H1 (cell line): Measurements from ENCODE around the gene DOP1B. TPM values are rescaled to one million over a fixed set of nuclear protein-coding genes. Genes with fewer than 3 reads are reported as not detected.
A peak's percentile ranks its signal among the peaks of the same experiment; 100 is the strongest.

Experiments used
- CTCF ChIA-PET: fragments of 300-600 bp; sonication (Branson Sonifier 250); formaldehyde crosslinking; loops from one replicate; lab custom pipeline; 2021; ENCODE audit not compliant: partially characterized antibody; lab: Charles Lee
- POLR2A ChIA-PET: fragments of 300-600 bp; sonication (Branson Sonifier 250); formaldehyde crosslinking; loops from one replicate; lab custom pipeline; 2021; ENCODE audit warnings: inconsistent platforms; ENCODE audit not compliant: partially characterized antibody; lab: Charles Lee
- DNase-seq, 2 experiments: peaks; one replicate each; pipeline versions ENCODE4 v3.0.0 to v3.0.0-alpha.2; 2010 to 2022; ENCODE audit warnings: low spot score in 2 of 2, low read depth in 1 of 2, mixed read lengths in 1 of 2
- FAIRE-seq: peaks from 2 replicates; lab custom pipeline; 2011; peaks lifted over from hg19 to GRCh38; lab: Jason Lieb, UNC
- H2AFZ ChIP-seq: 2 replicates; pipeline ENCODE4 v1.8.1; 2012; ENCODE audit warnings: low read length, inconsistent platforms
- H2AK5ac ChIP-seq: 2 replicates; pipeline ENCODE4 v1.6.1; 2013; ENCODE audit warnings: low read depth, low read length
- H2BK120ac ChIP-seq: replicated peaks from 2 replicates; pipeline ENCODE3; 2013; ENCODE audit warnings: low read depth, low read length, inconsistent platforms
- H2BK12ac ChIP-seq: 2 replicates; pipeline ENCODE4 v1.6.1; 2013; ENCODE audit warnings: low read depth, low read length
- H2BK15ac ChIP-seq: 2 replicates; pipeline ENCODE4 v1.6.1; 2013; ENCODE audit warnings: low read length
- H2BK20ac ChIP-seq: 2 replicates; pipeline ENCODE4 v1.6.1; 2013; ENCODE audit warnings: low read length
- H2BK5ac ChIP-seq: 2 replicates; pipeline ENCODE4 v1.6.1; 2013; ENCODE audit warnings: low read depth, low read length
- H3K14ac ChIP-seq: 2 replicates; pipeline ENCODE4 v1.6.1; 2013; ENCODE audit warnings: inconsistent platforms; ENCODE audit not compliant: insufficient read length
- H3K18ac ChIP-seq: 2 replicates; pipeline ENCODE4 v1.6.1; 2013; ENCODE audit warnings: low read length; ENCODE audit errors: extremely low read depth
- H3K23ac ChIP-seq: 2 replicates; pipeline ENCODE4 v1.6.1; 2013; ENCODE audit warnings: inconsistent platforms; ENCODE audit not compliant: insufficient read length
- H3K23me2 ChIP-seq: 2 replicates; pipeline ENCODE4 v1.6.1; 2013; ENCODE audit warnings: low read depth, low read length
- H3K27ac ChIP-seq: 2 replicates; pipeline ENCODE4 v1.6.1; 2011; ENCODE audit warnings: low read depth, low read length, inconsistent platforms
- H3K27me3 ChIP-seq, 4 experiments: replicated peaks in 1 of 4; 1 replicate in 1 of 4; 2 replicates in 3 of 4; pipeline versions ENCODE4 v1.6.1 to v1.8.1; 2011 to 2013; ENCODE audit warnings: low read length in 3 of 4, mild to moderate bottlenecking in 3 of 4, inconsistent platforms in 2 of 4, mixed read lengths in 2 of 4, moderate library complexity in 1 of 4; ENCODE audit not compliant: control insufficient read depth in 3 of 4, insufficient read depth in 3 of 4; ENCODE audit errors: extremely low read depth in 1 of 4
- H3K36me3 ChIP-seq, 4 experiments: 2 replicates each; pipeline versions ENCODE4 v1.6.1 to v1.8.1; 2011 to 2013; ENCODE audit warnings: mild to moderate bottlenecking in 4 of 4, low read length in 3 of 4, moderate library complexity in 2 of 4, control low read depth in 1 of 4, inconsistent platforms in 1 of 4; ENCODE audit not compliant: insufficient read depth in 4 of 4, control insufficient read depth in 2 of 4
- H3K4ac ChIP-seq: replicated peaks from 2 replicates; pipeline ENCODE3; 2013; ENCODE audit warnings: low read length, low read depth, mixed read lengths, inconsistent platforms; ENCODE audit not compliant: insufficient read length
- H3K4me1 ChIP-seq, 4 experiments: replicated peaks in 1 of 4; 1 replicate in 1 of 4; 2 replicates in 3 of 4; pipeline versions ENCODE4 v1.6.1 to v1.8.1; 2011 to 2013; ENCODE audit warnings: low read length in 3 of 4, inconsistent platforms in 2 of 4, mixed read lengths in 1 of 4; ENCODE audit not compliant: insufficient read depth in 4 of 4, control insufficient read depth in 3 of 4
- H3K4me2 ChIP-seq, 2 experiments: 2 replicates each; pipeline versions ENCODE4 v1.6.1 to v1.8.1; 2011 to 2013; ENCODE audit warnings: low read depth in 2 of 2, low read length in 2 of 2, control low read depth in 1 of 2, inconsistent platforms in 1 of 2, mild to moderate bottlenecking in 1 of 2; ENCODE audit not compliant: insufficient read depth in 1 of 2
- H3K4me3 ChIP-seq, 4 experiments: fragments of 200-600, 300-600 bp in 1 of 4; sonication (generic), shearing (Covaris generic), sonication (Bioruptor Twin) in 1 of 4; 2 replicates each; pipeline versions ENCODE4 v1.5.1 to v1.8.1; 2011 to 2016; ENCODE audit warnings: low read length in 4 of 4, low read depth in 3 of 4, control low read depth in 2 of 4, inconsistent platforms in 2 of 4, mild to moderate bottlenecking in 2 of 4, mixed read lengths in 1 of 4, moderate library complexity in 1 of 4; ENCODE audit not compliant: insufficient read depth in 2 of 4; ENCODE audit errors: extremely low read depth in 1 of 4
- H3K56ac ChIP-seq: replicated peaks from 2 replicates; pipeline ENCODE3; 2013; ENCODE audit warnings: low read depth, mild to moderate bottlenecking, mixed read lengths, low read length, inconsistent platforms; ENCODE audit not compliant: insufficient read length
- H3K79me1 ChIP-seq: 2 replicates; pipeline ENCODE4 v1.6.1; 2013; ENCODE audit warnings: low read depth, low read length, control low read depth
- H3K79me2 ChIP-seq, 2 experiments: 2 replicates each; pipeline versions ENCODE4 v1.6.1 to v1.8.1; 2012 to 2013; ENCODE audit warnings: low read length in 2 of 2, mild to moderate bottlenecking in 2 of 2, inconsistent platforms in 1 of 2; ENCODE audit not compliant: insufficient read depth in 2 of 2, control insufficient read depth in 1 of 2
- H3K9ac ChIP-seq, 4 experiments: replicated peaks in 1 of 4; 1 replicate in 1 of 4; 2 replicates in 3 of 4; pipeline versions ENCODE4 v1.6.1 to v1.8.1; 2011 to 2013; ENCODE audit warnings: low read depth in 3 of 4, low read length in 3 of 4, control low read depth in 2 of 4, mild to moderate bottlenecking in 2 of 4, moderate library complexity in 2 of 4, inconsistent platforms in 1 of 4; ENCODE audit errors: extremely low read depth in 1 of 4
- H3K9me3 ChIP-seq, 2 experiments: 2 replicates each; pipeline versions ENCODE4 v1.6.1 to v1.8.1; 2012 to 2013; ENCODE audit warnings: mild to moderate bottlenecking in 2 of 2, moderate library complexity in 2 of 2, control low read depth in 1 of 2, inconsistent platforms in 1 of 2, low read depth in 1 of 2, low read length in 1 of 2, mixed read lengths in 1 of 2; ENCODE audit not compliant: insufficient read depth in 2 of 2
- H4K20me1 ChIP-seq, 2 experiments: replicated peaks in 1 of 2; 2 replicates each; pipeline versions ENCODE3 to v1.8.1; 2011 to 2013; ENCODE audit warnings: inconsistent platforms in 2 of 2, low read length in 2 of 2, mild to moderate bottlenecking in 1 of 2; ENCODE audit not compliant: insufficient read depth in 2 of 2, control insufficient read depth in 1 of 2
- H4K5ac ChIP-seq: 2 replicates; pipeline ENCODE4 v1.6.1; 2013; ENCODE audit warnings: low read length, low read depth, mixed read lengths, inconsistent platforms; ENCODE audit not compliant: insufficient read length
- H4K8ac ChIP-seq: 2 replicates; pipeline ENCODE4 v1.8.0; 2013; ENCODE audit warnings: mild to moderate bottlenecking, moderate library complexity, low read length, inconsistent platforms; ENCODE audit not compliant: insufficient read depth; ENCODE audit errors: extremely low read depth
- H4K91ac ChIP-seq: replicated peaks from 2 replicates; pipeline ENCODE3; 2013; ENCODE audit warnings: low read length, mixed read lengths, inconsistent platforms; ENCODE audit not compliant: insufficient read length
- BCL11A ChIP-seq, 2 experiments: IDR thresholded peaks; one replicate each; pipeline ENCODE4 v1.6.1; 2011; ENCODE audit warnings: low read depth in 2 of 2, low read length in 2 of 2, mild to moderate bottlenecking in 2 of 2
- HDAC6 ChIP-seq: IDR thresholded peaks from one replicate; pipeline ENCODE4 v1.7.1; 2012; ENCODE audit warnings: low read depth, mild to moderate bottlenecking, inconsistent platforms, low read length, moderate library complexity
- PHF8 ChIP-seq: fragments of 200-600 bp; sonication (generic); conservative IDR thresholded peaks from 2 replicates; pipeline ENCODE4 v1.7.1; 2012; ENCODE audit warnings: low read depth, mild to moderate bottlenecking, inconsistent platforms, low read length, moderate library complexity
- POU5F1 ChIP-seq: IDR thresholded peaks from 2 replicates; pipeline ENCODE4 v1.6.1; 2011; ENCODE audit warnings: low read depth, mild to moderate bottlenecking, low read length, moderate library complexity
- RAD21 ChIP-seq, 2 experiments: IDR thresholded peaks in 1 of 2; conservative IDR thresholded peaks in 1 of 2; 2 replicates each; pipeline ENCODE4 v1.6.1; 2011; ENCODE audit warnings: low read depth in 2 of 2, low read length in 2 of 2, improper control_type of control experiment in 1 of 2, inconsistent platforms in 1 of 2, mild to moderate bottlenecking in 1 of 2, moderate library complexity in 1 of 2
- RBBP5 ChIP-seq: IDR thresholded peaks from 2 replicates; pipeline ENCODE4 v1.7.1; 2012; ENCODE audit warnings: low read depth, mild to moderate bottlenecking, inconsistent platforms, low read length, moderate library complexity, borderline replicate concordance
- SIRT6 ChIP-seq: IDR thresholded peaks from one replicate; pipeline ENCODE4 v1.7.1; 2012; ENCODE audit warnings: low read length, inconsistent platforms
- SIX5 ChIP-seq: IDR thresholded peaks from 2 replicates; pipeline ENCODE4 v1.6.1; 2011; ENCODE audit warnings: mild to moderate bottlenecking, low read depth, low read length
- TAF7 ChIP-seq: optimal IDR thresholded peaks from 2 replicates; pipeline ENCODE3; 2011; ENCODE audit warnings: low read depth, mild to moderate bottlenecking, inconsistent platforms, low read length, moderate library complexity, borderline replicate concordance
- WGBS, 2 experiments: shearing (Covaris generic) in 1 of 2; methylation state at CpG; one replicate each; pipeline versions ENCODE4 v1.1.6 to v1.1.7; 2013 to 2015; ENCODE audit warnings: low lambda C conversion rate in 2 of 2, mixed read lengths in 2 of 2, inconsistent platforms in 1 of 2, low coverage in 1 of 2, missing lambda C conversion rate in 1 of 2; ENCODE audit not compliant: insufficient replicate concordance in 2 of 2, insufficient coverage in 1 of 2, insufficient read length in 1 of 2; ENCODE audit errors: extremely low coverage in 1 of 2, missing lambda C conversion rate in 1 of 2; 5-methylcytosine and 5-hydroxymethylcytosine counted together
- long read RNA-seq, 2 experiments: library from RNA in 1 of 2; library from capped mRNA in 1 of 2; stranded (forward); transcript quantifications; one replicate each; pipeline ENCODE4 v2.0.0, GENCODE V29; 2021; ENCODE audit warnings: inconsistent platforms in 1 of 2
- polyA minus RNA-seq, 3 experiments: library from RNA; depleted of rRNA, polyadenylated mRNA; stranded (reverse); fragments of >200 nt; gene quantifications; 1 replicate in 2 of 3; 2 replicates in 1 of 3; pipeline ENCODE4 v1.2.3, GENCODE V29; 2011
- polyA plus RNA-seq, 7 experiments: library from polyadenylated mRNA; depleted of rRNA in 3 of 7; stranded (reverse) in 5 of 7; unstranded in 2 of 7; fragments of >200 nt in 5 of 7; fragments of 200-250 nt in 2 of 7; gene quantifications; 1 replicate in 5 of 7; 2 replicates in 1 of 7; 4 replicates in 1 of 7; pipeline versions ENCODE4 v1.2.1 to v1.2.3, GENCODE V29; 2011 to 2013; ENCODE audit warnings: missing spikeins in 2 of 7, mixed read lengths in 2 of 7
- total RNA-seq: library from RNA; stranded (reverse); fragmentation: NEBNext Ultra II Directional; extraction: Animal tissue kit (Norgen Biotek cat#: 25700); gene quantifications from 2 replicates; pipeline ENCODE4 v1.2.1, GENCODE V29; 2021

DOP1B gene
- total RNA-seq (9.9 and 10.6 TPM in 2 replicates), polyA plus RNA-seq (2011; rRNA removed) (2.8 and 4.1 TPM in 2 replicates), polyA minus RNA-seq (2011; rRNA and poly(A)+ RNA removed) (7.5 and 8.2 TPM in 2 replicates)
- 3.5 TPM for polyA plus RNA-seq (2011; cell fraction: cytosol; rRNA removed)
- 5.0 TPM for polyA plus RNA-seq (2011; cell fraction: nucleus; rRNA removed)
- polyA plus RNA-seq (2012, experiment 1 of 2), result 2.8 to 8.3 TPM (median 4.5 TPM) in 4 replicates
- 1.6 TPM for polyA plus RNA-seq (2012, experiment 2 of 2)
- polyA plus RNA-seq (2013, experiment 1 of 2), result 3.4 TPM
- polyA plus RNA-seq (2013, experiment 2 of 2), result 2.8 TPM
- polyA minus RNA-seq (2011; cell fraction: cytosol; rRNA and poly(A)+ RNA removed), result 8.1 TPM
- 6.9 TPM for polyA minus RNA-seq (2011; cell fraction: nucleus; rRNA and poly(A)+ RNA removed)
- long read RNA-seq, experiment 1, partial matches to known transcripts, result 4 of 6 reads
- long read RNA-seq, experiment 1, other reads (novel, unspliced or antisense), result 2 of 6 reads
- long read RNA-seq, experiment 2, result 0 reads

GRCh38 chr21:36156815-36157670, at the start of gene DOP1B:
Gene DOP1B (plus strand): TSS chr21:36156824. CDS start chr21:36164734, 7,910 bp downstream.
- Histone ChIP-seq H3K18ac (no peak within 1 kb of the TSS), H2BK5ac (no peak within 1 kb of the TSS)
- CTCF ChIA-PET, result no interaction called here
- TF ChIP-seq TAF7 (no peak), SIRT6 (no peak), SIX5 (no peak), RBBP5 (0 out of 2 replicates have a peak, but pooled peaks have one; percentile 21), BCL11A (IDR thresholded peaks at IDR 0.05; ENCODE audit: low read depth in 2 of 2, low read length in 2 of 2) (no peak), POU5F1 (no peak), RAD21 (IDR thresholded peaks at IDR 0.05 in 1 of 2, conservative IDR thresholded peaks at IDR 0.05 in 1 of 2; ENCODE audit: low read depth in 2 of 2, low read length in 2 of 2) (no peak), HDAC6 (no peak), PHF8 (peak; percentile 70)

More at GRCh38 chr21:36156815-36157670, at the start of gene DOP1B:
- Histone ChIP-seq H2BK15ac (no peak within 1 kb of the TSS), H4K91ac (no peak within 1 kb of the TSS), H3K23ac (no peak within 1 kb of the TSS), H3K27ac (no peak within 1 kb of the TSS), H4K8ac (peak within 1 kb of the TSS; percentile 86), H3K56ac (no peak within 1 kb of the TSS), H3K4me1 (peaks cover 0 to 5% (median 2%) of the 10 kb centered on the region in 4 experiments; a peak in 5 of 7 replicates), H3K36me3 (no peaks in the 10 kb centered on the region), H3K4me2 (peak within 1 kb of the TSS; percentile 72 to 99), H4K20me1 (peaks cover 0 to 4% of the 10 kb centered on the region in 2 experiments), H2AK5ac (no peak within 1 kb of the TSS), H2AFZ (peak within 1 kb of the TSS; percentile 76; the same call in 1 of the 2 replicates), H3K14ac (no peak within 1 kb of the TSS), H3K23me2 (peaks cover 7% of the 10 kb centered on the region), H4K5ac (no peak within 1 kb of the TSS), H3K9ac (peak within 1 kb of the TSS; percentile 6 to 75 (median 48); a peak in 5 of 7 replicates), H3K79me2 (no peaks in the 10 kb centered on the region), H3K4ac (no peak within 1 kb of the TSS), H2BK12ac (no peak within 1 kb of the TSS), H3K9me3 (no peaks in the 10 kb centered on the region), H3K27me3 (peaks cover 5 to 21% (median 12%) of the 10 kb centered on the region in 4 experiments; a peak in 6 of 7 replicates), H3K79me1 (no peaks in the 10 kb centered on the region), H3K4me3 (peak within 1 kb of the TSS; percentile 72 to 91 (median 75)), H2BK120ac (no peak within 1 kb of the TSS), H2BK20ac (no peak within 1 kb of the TSS)
- DNase-seq (no peak), FAIRE-seq (no peak)
- 2% methylated on average over 73 of the region's 83 CpGs; no CpG with 5 or more reads in 1 of the 2 experiments for WGBS, 2 experiments
- POLR2A ChIA-PET, result interaction anchor here (1.6 kb wide), 1 partner anchor 10 kb away, joined by 4 read pairs; no protein-coding TSS in a partner anchor
